BE2C (cell line): ENCODE measurements around the gene ZDHHC17.

Experiments
- DNase-seq: peaks from one replicate; pipeline ENCODE4 v3.0.0-alpha.2; 2020
- H3K27me3 ChIP-seq: fragments of 250-450 bp; sonication (Bioruptor Pico); 2 replicates; pipeline ENCODE4 v1.5.1; 2020; ENCODE audit warnings: mild to moderate bottlenecking
- H3K36me3 ChIP-seq: fragments of 250-450 bp; sonication (Bioruptor Pico); 2 replicates; pipeline ENCODE4 v1.5.1; 2020; ENCODE audit warnings: mild to moderate bottlenecking
- H3K4me1 ChIP-seq: fragments of 250-450 bp; sonication (Bioruptor Pico); 2 replicates; pipeline ENCODE4 v1.5.1; 2020
- H3K4me3 ChIP-seq: 2 replicates; pipeline ENCODE4 v1.5.1; 2011; ENCODE audit warnings: low read depth, low read length
- H3K9me3 ChIP-seq: fragments of 250-450 bp; sonication (Bioruptor Pico); 2 replicates; pipeline ENCODE4 v1.5.1; 2020
- TF ChIP-seq, protein P1 (sequence below): IDR thresholded peaks from 2 replicates; pipeline ENCODE4 v1.5.1; 2012; ENCODE audit warnings: mild to moderate bottlenecking, low read depth, low read length

ZDHHC17 gene

GRCh38 chr12:76787689-76788088 is 23.8 kb downstream of the ZDHHC17 start:
- no peak for DNase-seq
- TF ChIP-seq, protein P1, sequence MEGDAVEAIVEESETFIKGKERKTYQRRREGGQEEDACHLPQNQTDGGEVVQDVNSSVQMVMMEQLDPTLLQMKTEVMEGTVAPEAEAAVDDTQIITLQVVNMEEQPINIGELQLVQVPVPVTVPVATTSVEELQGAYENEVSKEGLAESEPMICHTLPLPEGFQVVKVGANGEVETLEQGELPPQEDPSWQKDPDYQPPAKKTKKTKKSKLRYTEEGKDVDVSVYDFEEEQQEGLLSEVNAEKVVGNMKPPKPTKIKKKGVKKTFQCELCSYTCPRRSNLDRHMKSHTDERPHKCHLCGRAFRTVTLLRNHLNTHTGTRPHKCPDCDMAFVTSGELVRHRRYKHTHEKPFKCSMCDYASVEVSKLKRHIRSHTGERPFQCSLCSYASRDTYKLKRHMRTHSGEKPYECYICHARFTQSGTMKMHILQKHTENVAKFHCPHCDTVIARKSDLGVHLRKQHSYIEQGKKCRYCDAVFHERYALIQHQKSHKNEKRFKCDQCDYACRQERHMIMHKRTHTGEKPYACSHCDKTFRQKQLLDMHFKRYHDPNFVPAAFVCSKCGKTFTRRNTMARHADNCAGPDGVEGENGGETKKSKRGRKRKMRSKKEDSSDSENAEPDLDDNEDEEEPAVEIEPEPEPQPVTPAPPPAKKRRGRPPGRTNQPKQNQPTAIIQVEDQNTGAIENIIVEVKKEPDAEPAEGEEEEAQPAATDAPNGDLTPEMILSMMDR, result no peak
- no peaks in the 10 kb centered on the region for H3K9me3 ChIP-seq
- no peak overlapping the region for H3K4me3 ChIP-seq
- no peaks in the 10 kb centered on the region for H3K4me1 ChIP-seq
- no peaks in the 10 kb centered on the region for H3K27me3 ChIP-seq
- no peaks in the 10 kb centered on the region for H3K36me3 ChIP-seq

GRCh38 chr12:76789335-76790050 is 25.6 kb downstream of the ZDHHC17 start:
- no peaks in the 10 kb centered on the region for H3K27me3 ChIP-seq
- no peak for DNase-seq
- no peaks in the 10 kb centered on the region for H3K36me3 ChIP-seq
- no peaks in the 10 kb centered on the region for H3K4me1 ChIP-seq
- TF ChIP-seq, protein P1, result no peak
- no peak overlapping the region for H3K4me3 ChIP-seq
- no peaks in the 10 kb centered on the region for H3K9me3 ChIP-seq

GRCh38 chr12:76790564-76791552 is 26.9 kb downstream of the ZDHHC17 start:
- H3K4me3 ChIP-seq, result no peak overlapping the region
- no peaks in the 10 kb centered on the region for H3K4me1 ChIP-seq
- TF ChIP-seq, protein P1, result peak; percentile 56
- H3K36me3 ChIP-seq, result no peaks in the 10 kb centered on the region
- H3K9me3 ChIP-seq, result no peaks in the 10 kb centered on the region
- H3K27me3 ChIP-seq, result no peaks in the 10 kb centered on the region
- no peak for DNase-seq

- TF ChIP-seq, protein P1, result no peak
- no peaks in the 10 kb centered on the region for H3K4me1 ChIP-seq
- H3K9me3 ChIP-seq, result no peaks in the 10 kb centered on the region
- DNase-seq, result no peak
- no peaks in the 10 kb centered on the region for H3K27me3 ChIP-seq
- no peak overlapping the region for H3K4me3 ChIP-seq
- H3K36me3 ChIP-seq, result no peaks in the 10 kb centered on the region
Measured at GRCh38 chr12:76792828-76793227, 28.9 kb downstream of the ZDHHC17 start.

DNA sequence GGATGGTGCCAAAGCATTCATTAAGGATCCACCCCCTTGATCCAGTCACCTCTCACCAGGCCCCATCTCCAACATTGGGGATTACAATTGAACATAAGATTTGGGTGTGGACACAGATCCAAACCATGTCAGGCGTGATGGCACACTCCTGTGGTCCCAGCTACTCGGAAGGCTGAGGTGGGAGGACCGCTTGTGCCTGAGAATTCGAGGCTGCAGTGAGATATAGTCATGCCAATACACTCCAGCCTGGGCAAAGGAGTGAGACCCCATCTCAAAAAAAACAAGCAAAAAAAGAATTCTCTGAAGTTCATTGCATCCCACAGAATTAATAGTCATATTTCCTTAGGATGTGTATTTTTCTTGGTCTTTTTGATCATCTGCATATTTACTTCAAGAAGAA is 34.9 kb downstream of the ZDHHC17 start:
- Histone ChIP-seq H3K4me1 (no peaks in the 10 kb centered on the region), H3K27me3 (no peaks in the 10 kb centered on the region), H3K4me3 (no peak overlapping the region), H3K36me3 (no peaks in the 10 kb centered on the region), H3K9me3 (no peaks in the 10 kb centered on the region; the same call in 1 of the 2 replicates)
- TF ChIP-seq, protein P1, result no peak
- no peak for DNase-seq
